Epithelial cell of esophagus (primary cell): Measurements from ENCODE around the gene HRH1.
A peak's percentile ranks its signal among the peaks of the same experiment; 100 is the strongest.

Source experiments
- DNase-seq: peaks from one replicate; pipeline ENCODE4 v3.0.0; 2010; ENCODE audit warnings: low read depth
- H3K4me3 ChIP-seq: 2 replicates; pipeline ENCODE4 v1.5.1; 2011; ENCODE audit warnings: mild to moderate bottlenecking, low read length, control low read depth
- CTCF ChIP-seq: IDR thresholded peaks from 2 replicates; pipeline ENCODE4 v1.5.1; 2011; ENCODE audit warnings: low read depth, mild to moderate bottlenecking, low read length, control low read depth, inconsistent platforms; ENCODE audit not compliant: insufficient read depth; ENCODE audit errors: missing control alignments

Gene HRH1

GRCh38 chr3:11206316-11206715 is 52.0 kb downstream of the HRH1 start:
- TF ChIP-seq CTCF = no peak
- no peak for DNase-seq
- no peak overlapping the region for H3K4me3 ChIP-seq

DNA sequence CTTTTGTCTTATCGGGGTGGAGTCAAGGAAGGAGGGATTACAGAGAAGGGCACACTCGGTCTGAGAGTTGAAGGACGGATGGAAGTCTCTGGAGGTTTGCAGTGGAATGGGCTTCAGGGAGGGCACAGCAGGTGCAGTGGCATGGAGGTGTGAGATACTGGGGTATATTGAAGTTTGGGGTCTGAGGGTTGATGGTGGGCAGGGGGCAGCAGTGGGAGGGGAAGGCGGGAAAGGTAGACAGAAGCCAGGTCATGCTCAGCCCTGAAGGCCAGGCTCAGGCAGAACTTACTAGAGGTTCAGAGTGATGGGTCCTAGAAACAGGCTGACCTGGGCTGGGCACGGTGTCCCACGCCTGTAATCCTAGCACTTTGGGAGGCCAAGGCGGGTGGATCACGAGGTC is 52.7 kb downstream of the HRH1 start:
- H3K4me3 ChIP-seq = no peak overlapping the region
- no peak for TF ChIP-seq CTCF
- no peak for DNase-seq

DNA sequence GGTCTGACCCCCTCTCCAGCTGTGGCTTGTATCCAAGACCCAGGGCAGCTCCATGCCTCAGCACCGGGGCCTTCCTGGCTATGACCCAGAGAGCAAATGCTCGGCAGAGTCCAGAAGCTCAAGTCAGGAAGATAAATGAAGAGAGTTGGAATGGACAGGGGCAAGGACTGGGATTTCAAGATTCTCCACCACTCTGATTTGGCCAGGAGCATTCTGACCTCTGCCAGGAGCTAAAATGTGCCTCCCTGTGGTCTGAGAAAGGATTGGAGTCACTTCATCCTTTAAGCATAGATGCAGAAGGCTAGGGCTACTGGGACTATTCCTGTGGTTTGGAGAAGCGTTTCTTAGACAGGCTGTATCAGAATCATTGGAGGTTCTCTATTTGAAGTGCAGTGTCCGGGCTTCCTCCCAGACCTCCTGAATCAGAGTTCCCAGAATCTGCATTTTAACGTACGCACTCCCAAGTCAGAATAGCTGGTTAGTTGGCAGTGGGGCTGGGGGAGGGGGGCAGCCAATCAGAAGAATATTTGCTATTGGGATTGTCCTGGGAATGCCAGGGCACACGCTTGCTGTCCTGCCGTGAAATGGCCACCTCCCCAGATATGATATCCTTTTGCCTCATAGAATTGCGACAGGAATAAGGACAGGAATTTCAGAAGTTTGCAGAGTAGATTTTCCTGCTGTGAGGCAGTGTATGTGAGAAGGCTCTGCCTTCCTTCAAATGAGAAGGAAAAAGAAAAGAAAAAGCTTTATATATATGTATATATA is 57.4 kb downstream of the HRH1 start:
- no peak for TF ChIP-seq CTCF
- DNase-seq = no peak

DNA sequence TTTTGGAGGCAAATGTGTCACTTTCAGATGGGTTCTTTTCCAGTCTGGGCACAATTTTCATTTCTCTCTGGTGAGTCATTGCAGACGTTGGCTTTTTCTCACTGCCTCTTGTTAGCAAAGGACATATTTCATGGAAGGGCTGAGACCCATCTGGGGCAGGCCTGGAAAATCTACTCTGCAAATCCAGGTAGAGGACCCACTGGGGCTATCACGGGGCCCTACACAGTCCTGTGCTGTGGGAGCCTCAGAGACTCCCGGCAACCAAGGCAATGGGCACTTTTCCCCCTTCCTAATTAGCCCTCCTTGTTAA is 58.0 kb downstream of the HRH1 start:
- TF ChIP-seq CTCF = no peak
- DNase-seq = peak; percentile 65
- H3K4me3 ChIP-seq = no peak overlapping the region

More for the DNA sequence above, 57.4 kb downstream of the HRH1 start:
- no peak overlapping the region for H3K4me3 ChIP-seq

GRCh38 chr3:11212784-11213183 is 58.5 kb downstream of the HRH1 start:
- DNase-seq = no peak
- H3K4me3 ChIP-seq = no peak overlapping the region
- TF ChIP-seq CTCF = no peak

DNA sequence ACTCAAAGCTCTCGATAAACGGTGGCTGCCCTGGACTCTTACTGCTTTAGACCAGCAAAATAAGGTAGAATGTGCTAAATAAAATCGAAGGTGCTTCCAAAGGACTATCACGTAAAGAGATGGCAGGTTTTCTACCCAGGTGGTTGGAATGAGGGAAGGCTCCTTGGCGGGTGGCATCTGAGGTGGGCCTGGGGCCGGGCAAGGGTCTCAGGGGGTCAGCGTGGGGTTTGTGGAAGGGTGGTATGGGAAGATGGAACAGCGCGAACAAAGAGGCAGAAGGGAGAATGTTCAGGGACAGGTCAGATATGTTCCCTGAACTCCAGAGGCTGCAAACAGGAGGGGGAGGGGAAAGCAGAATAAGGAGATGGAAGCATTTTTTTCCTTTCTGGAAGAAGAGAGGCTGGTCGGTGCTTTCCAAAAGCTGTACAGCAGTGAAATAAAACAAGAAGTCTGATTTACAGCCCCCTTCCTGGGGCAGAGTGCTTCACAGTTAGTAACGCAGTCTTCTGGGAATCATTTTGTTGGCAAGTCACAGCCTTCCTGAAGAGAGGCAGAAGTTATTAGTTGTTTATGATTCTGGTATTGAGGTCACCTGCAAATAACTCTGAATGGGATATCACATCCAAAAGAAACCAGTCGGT is 59.6 kb downstream of the HRH1 start:
- TF ChIP-seq CTCF = no peak
- no peak for DNase-seq
- H3K4me3 ChIP-seq = no peak overlapping the region
